Activated naive CD4-positive, alpha-beta T cell treated with anti-CD3 and anti-CD28 coated beads, Interleukin-2, amount 50 U/mL, for 24 hours (primary cell): ENCODE results near the gene MORF4L1.
A peak's percentile ranks its signal among the peaks of the same experiment; 100 is the strongest.
"Not testable (repeated sequence)": the region's sequence is repeated elsewhere in the genome, so short reads cannot be mapped to it uniquely, and the experiment has no call there.

Experiments
- H3K27ac Mint-ChIP-seq: one replicate; pipeline ENCODE4 v1.8.0; 2021; ENCODE audit warnings: mild to moderate bottlenecking, mixed read lengths
- H3K27me3 Mint-ChIP-seq: one replicate; pipeline ENCODE4 v1.8.0; 2021; ENCODE audit warnings: mixed read lengths
- H3K36me3 Mint-ChIP-seq: one replicate; pipeline ENCODE4 v1.8.0; 2021; ENCODE audit warnings: mixed read lengths
- H3K4me1 Mint-ChIP-seq: one replicate; pipeline ENCODE4 v1.8.0; 2021; ENCODE audit warnings: mixed read lengths
- H3K4me3 Mint-ChIP-seq: one replicate; pipeline ENCODE4 v1.8.0; 2021; ENCODE audit warnings: mild to moderate bottlenecking, mixed read lengths
- H3K9me3 Mint-ChIP-seq: one replicate; pipeline ENCODE4 v1.8.0; 2021; ENCODE audit warnings: mixed read lengths

The MORF4L1 gene

DNA sequence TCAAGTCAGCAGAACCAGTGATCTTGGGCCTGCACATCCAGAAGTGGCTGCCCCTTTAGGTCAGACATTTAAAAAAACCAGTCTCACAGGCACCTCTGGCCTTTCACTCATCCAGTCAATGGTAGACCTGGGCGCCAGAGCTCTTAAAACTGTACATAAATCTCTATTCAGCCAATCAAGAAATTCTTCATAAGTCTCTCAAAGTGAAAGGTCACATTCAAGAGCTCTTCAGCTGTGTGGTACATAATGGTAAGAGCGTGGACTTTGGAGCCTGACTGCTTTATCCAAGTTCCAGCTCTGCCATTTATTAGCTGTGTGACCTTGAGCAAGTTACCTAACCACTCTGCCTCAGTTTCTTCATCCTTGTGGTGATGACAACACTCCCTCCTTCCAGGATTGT lies 22.3 kb upstream of the MORF4L1 start:
- H3K4me3 Mint-ChIP-seq: no peak overlapping the region
- H3K4me1 Mint-ChIP-seq: no peaks in the 10 kb centered on the region
- no peaks in the 10 kb centered on the region for H3K27me3 Mint-ChIP-seq
- no peaks in the 10 kb centered on the region for H3K36me3 Mint-ChIP-seq
- H3K9me3 Mint-ChIP-seq: no peaks in the 10 kb centered on the region
- no peak overlapping the region for H3K27ac Mint-ChIP-seq

DNA sequence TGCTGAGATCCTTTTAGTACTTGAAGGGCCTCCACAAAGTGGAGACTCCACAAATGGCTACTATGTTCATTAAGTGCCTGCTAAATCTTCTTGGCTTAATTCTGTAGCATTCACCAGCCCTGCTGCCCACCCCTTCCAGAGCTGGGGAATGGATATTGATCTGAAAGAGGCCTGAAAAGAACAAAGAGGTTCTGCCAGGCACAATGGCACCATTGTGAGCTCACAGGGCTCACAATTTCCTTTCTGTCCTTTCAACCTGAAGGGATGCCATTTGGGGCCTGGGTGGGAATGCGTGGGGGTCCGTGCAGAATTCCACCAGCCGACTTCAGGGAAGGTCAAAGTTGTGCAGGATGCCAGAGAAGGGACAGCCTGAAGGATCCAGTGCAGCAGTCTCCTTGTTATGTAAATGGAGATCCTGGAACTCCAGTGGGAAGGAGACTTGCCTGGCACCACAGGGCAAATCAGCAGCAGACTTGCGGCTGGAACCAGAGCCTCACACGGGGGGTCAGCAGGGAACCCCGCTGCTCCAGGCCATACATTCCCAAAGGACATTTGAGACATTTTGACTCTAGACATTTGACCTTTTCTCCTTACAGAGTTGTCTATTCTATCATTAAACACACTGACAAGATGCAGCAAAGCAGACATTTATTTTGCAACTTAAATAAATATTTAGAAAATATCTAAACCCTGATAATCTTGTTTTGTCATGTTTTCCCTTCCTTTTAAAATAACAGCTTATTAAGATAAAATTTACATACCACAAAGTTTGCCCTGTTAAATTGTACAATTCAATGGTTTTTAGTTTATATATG lies 21.5 kb upstream of the MORF4L1 start:
- H3K9me3 Mint-ChIP-seq: no peaks in the 10 kb centered on the region
- H3K4me3 Mint-ChIP-seq: no peak overlapping the region
- H3K27ac Mint-ChIP-seq: no peak overlapping the region
- H3K27me3 Mint-ChIP-seq: no peaks in the 10 kb centered on the region
- H3K36me3 Mint-ChIP-seq: no peaks in the 10 kb centered on the region
- peaks cover 3% of the 10 kb centered on the region for H3K4me1 Mint-ChIP-seq

DNA sequence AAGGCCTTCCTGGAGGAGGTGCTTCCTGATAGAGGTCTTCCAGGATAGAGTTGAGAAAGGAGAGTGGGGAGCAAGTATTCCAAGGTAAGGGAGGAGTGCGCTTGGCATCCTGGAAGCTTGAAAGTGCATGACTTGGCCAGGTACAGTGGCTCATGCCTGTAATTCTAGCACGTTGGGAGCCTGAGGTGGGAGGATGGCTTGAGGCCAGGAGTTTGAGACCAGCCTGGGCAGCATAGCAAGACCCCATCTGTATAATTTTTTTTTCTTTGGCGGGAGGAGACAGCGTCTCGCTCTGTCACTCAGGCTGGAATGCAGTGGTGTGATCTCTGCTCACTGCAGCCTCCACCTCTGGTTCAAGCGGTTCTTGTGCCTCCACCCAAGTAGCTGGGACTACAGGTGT lies 19.2 kb upstream of the MORF4L1 start:
- Mint-ChIP-seq H3K27me3 (no peaks in the 10 kb centered on the region), H3K4me1 (peaks cover 3% of the 10 kb centered on the region), H3K36me3 (no peaks in the 10 kb centered on the region), H3K4me3 (no peak overlapping the region), H3K9me3 (no peaks in the 10 kb centered on the region), H3K27ac (no peak overlapping the region)

DNA sequence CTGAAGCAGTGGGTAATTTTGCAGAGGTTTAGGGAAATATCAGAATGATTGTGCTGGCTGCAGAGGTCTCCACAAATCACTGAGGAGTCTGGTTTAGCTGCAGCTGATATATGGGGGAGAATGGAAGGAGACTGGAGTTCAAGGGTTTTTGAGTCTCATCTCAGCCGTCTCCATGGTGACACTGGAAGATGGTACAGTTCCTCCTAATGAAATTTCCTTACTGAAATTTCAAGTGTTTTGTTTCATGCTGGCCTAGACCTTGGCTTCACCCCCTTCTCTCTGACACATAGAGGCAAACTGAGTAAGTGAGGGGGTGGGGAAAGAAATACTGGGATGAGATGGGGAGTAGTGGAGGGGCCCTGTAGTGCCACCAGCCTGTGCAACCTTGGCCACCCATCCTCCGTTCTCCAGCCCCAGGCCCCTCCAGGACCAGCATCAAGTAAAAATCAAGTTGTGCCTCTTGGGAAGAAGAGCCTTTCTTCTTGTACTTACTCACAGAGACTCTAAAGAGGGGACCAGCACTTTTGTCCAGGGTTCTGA lies 17.8 kb upstream of the MORF4L1 start:
- H3K4me3 Mint-ChIP-seq: no peak overlapping the region

DNA sequence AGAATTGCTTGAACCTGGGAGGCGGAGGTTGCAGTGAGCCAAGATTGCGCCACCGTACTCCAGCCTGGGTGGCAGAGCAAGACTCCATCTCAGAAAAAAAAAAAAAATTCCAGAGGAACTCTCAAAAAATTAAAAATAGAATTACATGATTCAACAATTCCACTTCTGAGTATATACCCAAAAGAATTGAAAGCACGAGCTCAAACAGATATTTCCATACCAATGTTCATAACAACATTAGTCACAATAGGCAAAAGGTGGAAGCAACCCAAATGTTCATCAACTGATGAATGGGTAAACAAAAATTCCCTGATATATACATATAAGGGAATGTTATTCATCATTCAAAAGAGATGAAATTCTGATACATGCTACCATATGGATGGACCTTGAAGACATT lies 16.9 kb upstream of the MORF4L1 start:
- peak overlapping the region; percentile 46 for H3K27ac Mint-ChIP-seq
- H3K27me3 Mint-ChIP-seq: no peaks in the 10 kb centered on the region
- peaks cover 7% of the 10 kb centered on the region for H3K4me1 Mint-ChIP-seq
- H3K4me3 Mint-ChIP-seq: no peak overlapping the region
- H3K9me3 Mint-ChIP-seq: no peaks in the 10 kb centered on the region
- H3K36me3 Mint-ChIP-seq: no peaks in the 10 kb centered on the region

More for the DNA sequence above, 17.8 kb upstream of the MORF4L1 start:
- peaks cover 5% of the 10 kb centered on the region for H3K4me1 Mint-ChIP-seq
- no peak overlapping the region for H3K27ac Mint-ChIP-seq
- no peaks in the 10 kb centered on the region for H3K9me3 Mint-ChIP-seq
- no peaks in the 10 kb centered on the region for H3K36me3 Mint-ChIP-seq
- H3K27me3 Mint-ChIP-seq: no peaks in the 10 kb centered on the region

GRCh38 chr15:78859971-78860719 lies 12.5 kb upstream of the MORF4L1 start:
- peak overlapping the region; percentile 95 for H3K27ac Mint-ChIP-seq
- no peaks in the 10 kb centered on the region for H3K9me3 Mint-ChIP-seq
- no peaks in the 10 kb centered on the region for H3K36me3 Mint-ChIP-seq
- H3K4me1 Mint-ChIP-seq: peaks cover 7% of the 10 kb centered on the region
- no peaks in the 10 kb centered on the region for H3K27me3 Mint-ChIP-seq
- H3K4me3 Mint-ChIP-seq: peak overlapping the region; percentile 88

DNA sequence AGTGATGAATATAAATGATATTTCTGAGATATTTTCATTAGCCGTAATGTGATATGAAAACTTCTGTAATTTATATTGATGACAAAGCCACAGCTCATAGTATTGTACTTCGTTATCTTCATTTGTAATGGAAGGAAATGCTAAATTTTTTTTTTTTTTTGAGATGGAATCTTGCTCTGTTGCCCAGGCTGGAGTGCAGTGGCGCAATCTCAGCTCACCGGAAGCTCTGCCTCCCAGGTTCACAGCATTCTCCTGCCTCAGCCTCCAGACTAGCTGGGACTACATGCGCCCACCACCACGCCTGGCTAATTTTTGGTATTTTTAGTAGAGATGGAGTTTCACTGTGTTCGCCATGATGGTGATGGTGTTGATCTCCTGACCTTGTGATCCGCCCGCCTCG lies 7.1 kb upstream of the MORF4L1 start:
- not testable (repeated sequence) for H3K27me3 Mint-ChIP-seq, H3K4me1 Mint-ChIP-seq, H3K9me3 Mint-ChIP-seq, H3K36me3 Mint-ChIP-seq, H3K4me3 Mint-ChIP-seq, H3K27ac Mint-ChIP-seq

GRCh38 chr15:78866031-78866430 lies 6.7 kb upstream of the MORF4L1 start:
- H3K27me3 Mint-ChIP-seq, H3K4me3 Mint-ChIP-seq, H3K27ac Mint-ChIP-seq, H3K9me3 Mint-ChIP-seq, H3K4me1 Mint-ChIP-seq, H3K36me3 Mint-ChIP-seq: not testable (repeated sequence)

DNA sequence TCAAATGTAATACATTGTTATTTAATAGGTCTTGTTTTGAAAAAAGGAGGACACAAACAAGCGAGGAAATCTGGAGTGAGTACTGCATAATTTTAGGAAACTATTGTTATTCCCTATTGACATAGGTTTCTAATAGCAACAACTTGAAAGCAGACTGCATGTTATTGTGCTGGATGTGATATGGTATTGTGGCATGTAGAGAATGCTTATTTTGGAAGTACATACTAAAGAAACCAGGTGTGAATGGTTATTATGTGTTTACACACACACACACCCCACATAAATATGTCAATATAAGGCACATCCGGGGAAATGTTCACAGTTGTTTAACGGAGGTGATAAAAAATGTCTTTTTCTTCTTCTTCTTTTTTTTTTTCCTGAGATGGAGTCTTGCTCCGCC lies 5.9 kb upstream of the MORF4L1 start:
- Mint-ChIP-seq H3K27ac (no peak overlapping the region), H3K27me3 (no peaks in the 10 kb centered on the region), H3K4me3 (no peak overlapping the region), H3K4me1 (peaks cover 5% of the 10 kb centered on the region), H3K9me3 (no peaks in the 10 kb centered on the region), H3K36me3 (no peaks in the 10 kb centered on the region)

- Mint-ChIP-seq H3K4me1 (peaks cover 8% of the 10 kb centered on the region), H3K27me3 (no peaks in the 10 kb centered on the region), H3K9me3 (no peaks in the 10 kb centered on the region), H3K4me3 (no peak overlapping the region), H3K27ac (no peak overlapping the region), H3K36me3 (no peaks in the 10 kb centered on the region)
These were observed 4.3 kb upstream of the MORF4L1 start for GRCh38 chr15:78868366-78868765.

DNA sequence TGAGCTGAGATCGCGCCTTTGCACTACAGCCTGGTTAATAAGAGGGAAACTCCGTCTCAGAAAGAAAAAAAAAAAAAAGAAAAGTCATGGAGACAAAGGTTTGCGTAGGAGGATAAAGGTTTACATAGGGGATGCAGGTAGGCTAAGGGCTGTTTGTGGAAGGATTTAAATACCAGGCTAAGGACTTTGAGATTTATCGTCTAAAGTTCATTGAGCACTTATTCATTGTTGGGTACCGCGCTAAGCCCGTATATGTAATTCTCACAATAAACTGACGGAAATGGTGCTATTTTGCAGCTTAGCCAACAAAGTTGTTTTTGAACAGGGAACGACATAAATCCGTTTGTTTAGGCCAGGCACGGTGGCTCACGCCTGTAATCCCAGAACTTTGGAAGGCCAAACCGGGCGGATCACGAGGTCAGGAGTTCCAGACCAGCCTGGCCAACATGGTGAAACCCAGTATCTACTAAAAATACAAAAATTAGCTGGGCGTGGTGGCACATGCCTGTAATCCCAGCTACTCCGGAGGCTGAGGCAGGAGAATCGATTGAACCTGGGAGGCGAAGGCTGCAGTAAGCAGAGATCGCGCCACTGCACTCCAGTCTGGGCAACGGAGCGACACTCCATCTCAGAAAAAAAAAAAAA lies 1.1 kb upstream of the MORF4L1 start:
- Mint-ChIP-seq H3K4me1 (peaks cover 29% of the 10 kb centered on the region), H3K27ac (peak overlapping the region; percentile 91), H3K4me3 (peak overlapping the region; percentile 79)
- H3K27me3 Mint-ChIP-seq, H3K9me3 Mint-ChIP-seq, H3K36me3 Mint-ChIP-seq: not testable (repeated sequence)

GRCh38 chr15:78872972-78873792 lies 492 bp downstream of the MORF4L1 start:
- Mint-ChIP-seq H3K27me3 (no peaks in the 10 kb centered on the region), H3K27ac (peak overlapping the region; percentile 100), H3K36me3 (peaks cover 5% of the 10 kb centered on the region)

DNA sequence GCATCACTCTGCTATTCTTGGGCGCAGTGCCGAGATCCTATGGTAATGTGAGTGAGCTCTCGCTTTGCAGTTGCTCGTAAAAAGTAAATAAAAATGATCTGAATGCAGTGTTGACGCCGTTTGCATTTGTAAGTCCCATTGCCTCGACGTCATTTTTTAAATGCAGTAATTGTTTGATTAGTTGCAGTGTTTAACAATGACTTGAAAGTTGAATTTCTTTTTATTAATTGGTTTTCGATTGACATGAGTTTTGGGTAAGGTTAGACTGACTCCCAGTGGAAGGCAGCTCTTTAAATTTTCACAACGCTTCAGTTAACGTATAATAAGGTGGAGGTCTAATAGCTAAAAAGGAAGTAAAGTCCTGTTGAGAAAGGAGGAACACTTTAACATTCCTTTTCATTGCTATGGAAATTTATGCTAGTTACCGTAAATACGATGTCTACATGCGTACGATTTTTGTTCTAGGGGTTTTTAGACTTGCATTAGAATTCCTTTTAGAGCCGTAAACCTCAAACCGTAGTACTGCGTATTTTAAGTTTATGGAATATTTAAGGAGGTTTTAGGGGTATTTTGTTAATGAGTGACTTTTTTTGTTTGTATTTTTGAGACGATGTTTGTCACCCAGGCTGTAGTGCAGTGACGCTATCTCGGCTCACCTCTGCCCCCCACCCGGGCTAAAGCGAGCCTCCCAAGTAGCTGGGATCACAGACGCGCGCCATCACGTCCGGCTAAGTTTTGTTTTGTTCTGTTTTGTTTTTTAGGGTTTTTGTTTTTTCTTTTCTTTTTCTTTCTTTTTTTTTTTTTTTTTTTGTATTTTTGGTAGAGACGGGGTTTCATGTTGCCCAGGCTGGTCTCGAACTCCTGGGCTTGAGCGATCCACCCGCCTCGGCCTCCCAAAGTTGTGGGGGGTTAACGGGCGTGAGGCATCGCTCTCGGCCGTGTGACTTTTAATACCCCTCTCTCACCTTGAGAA lies 1.4 kb downstream of the MORF4L1 start:
- Mint-ChIP-seq H3K27ac (peak overlapping the region; percentile 100), H3K4me1 (peaks cover 48% of the 10 kb centered on the region), H3K27me3 (no peaks in the 10 kb centered on the region), H3K4me3 (peak overlapping the region; percentile 99), H3K9me3 (no peaks in the 10 kb centered on the region), H3K36me3 (peaks cover 5% of the 10 kb centered on the region)

More at GRCh38 chr15:78872972-78873792, 492 bp downstream of the MORF4L1 start:
- H3K9me3 Mint-ChIP-seq: no peaks in the 10 kb centered on the region
- peak overlapping the region; percentile 99 for H3K4me3 Mint-ChIP-seq
- H3K4me1 Mint-ChIP-seq: peaks cover 40% of the 10 kb centered on the region
